A673 (cell line): ENCODE measurements around the gene SDF4. TPM values are rescaled to one million over a fixed set of nuclear protein-coding genes. Genes with fewer than 3 reads are reported as not detected.

Source experiments
- BruUV-seq: library from RNA; stranded (reverse); fragments of 400-500 nt; replicated peaks from 2 replicates; lab custom pipeline; 2021; lab: Mats Ljungman, UMichigan
- CTCF ChIA-PET: fragments of 300-600 bp; sonication (Branson Sonifier 250); formaldehyde crosslinking; loops from one replicate; lab custom pipeline; 2022; ENCODE audit warnings: antibody characterized with exemption; lab: Charles Lee
- POLR2A ChIA-PET: fragments of 300-600 bp; sonication (Branson Sonifier 250); formaldehyde crosslinking; loops from one replicate; lab custom pipeline; 2022; ENCODE audit warnings: antibody characterized with exemption; ENCODE audit not compliant: low non-redundant PET; lab: Charles Lee
- DNase-seq: peaks from one replicate; pipeline ENCODE4 v3.0.0-alpha.2; 2015; ENCODE audit warnings: low spot score
- H3K27ac ChIP-seq: fragments of 200-600 bp; sonication (generic); 2 replicates; pipeline ENCODE4 v1.5.1; 2016; ENCODE audit warnings: mixed run types, low read depth, mild to moderate bottlenecking, mixed read lengths, antibody characterized with exemption, low read length; ENCODE audit not compliant: poor library complexity, severe bottlenecking
- H3K27me3 ChIP-seq: fragments of 200-600 bp; sonication (generic); replicated peaks from 2 replicates; pipeline ENCODE4 v1.6.1; 2017; ENCODE audit warnings: mixed run types, low read depth, mild to moderate bottlenecking, mixed read lengths, antibody characterized with exemption, low read length; ENCODE audit not compliant: insufficient read depth, poor library complexity
- H3K36me3 ChIP-seq: fragments of 200-600 bp; sonication (generic); 2 replicates; pipeline ENCODE4 v1.6.1; 2016; ENCODE audit warnings: mixed run types, mild to moderate bottlenecking, mixed read lengths, antibody characterized with exemption, low read length; ENCODE audit not compliant: insufficient read depth, poor library complexity, severe bottlenecking
- H3K4me1 ChIP-seq: fragments of 200-600 bp; sonication (generic); 2 replicates; pipeline ENCODE4 v1.6.1; 2017; ENCODE audit warnings: mixed run types, mild to moderate bottlenecking, mixed read lengths, antibody characterized with exemption, low read length; ENCODE audit not compliant: insufficient read depth, poor library complexity, severe bottlenecking
- H3K4me3 ChIP-seq: fragments of 200-600 bp; sonication (generic); 2 replicates; pipeline ENCODE4 v1.5.1; 2016; ENCODE audit warnings: low read depth, mixed run types, mild to moderate bottlenecking, mixed read lengths, low read length; ENCODE audit not compliant: poor library complexity, severe bottlenecking
- H3K9me3 ChIP-seq: fragments of 200-600 bp; sonication (generic); 2 replicates; pipeline ENCODE4 v1.6.1; 2016; ENCODE audit warnings: mixed run types, low read depth, mild to moderate bottlenecking, mixed read lengths, antibody characterized with exemption, low read length; ENCODE audit not compliant: poor library complexity, severe bottlenecking
- EZH2 ChIP-seq: fragments of 200-600 bp; sonication (generic); IDR thresholded peaks from 2 replicates; pipeline ENCODE4 v1.6.1; 2017; ENCODE audit warnings: borderline replicate concordance, low read depth, mild to moderate bottlenecking, mixed read lengths, antibody characterized with exemption, low read length; ENCODE audit not compliant: poor library complexity, severe bottlenecking
- intact Hi-C: fragments of 100-400 bp; cut with micrococcal nuclease; formaldehyde crosslinking; loops from one replicate; pipeline ENCODE4 v1.10.0; 2022; ENCODE audit not compliant: unreplicated experiment
- total RNA-seq: library from RNA; stranded (reverse); gene quantifications from 2 replicates; pipeline ENCODE4 v1.2.3, GENCODE V29; 2021
- TF ChIP-seq, protein P1 (sequence below): fragments of 300-800, 200-600 bp; sonication (generic); conservative IDR thresholded peaks from 2 replicates; pipeline ENCODE4 v1.5.1; 2017; ENCODE audit warnings: low read depth, mild to moderate bottlenecking, antibody characterized with exemption, low read length, moderate library complexity, mixed read lengths

SDF4 gene
- total RNA-seq, 1 experiment from 2014 or later, result 133 TPM

DNA sequence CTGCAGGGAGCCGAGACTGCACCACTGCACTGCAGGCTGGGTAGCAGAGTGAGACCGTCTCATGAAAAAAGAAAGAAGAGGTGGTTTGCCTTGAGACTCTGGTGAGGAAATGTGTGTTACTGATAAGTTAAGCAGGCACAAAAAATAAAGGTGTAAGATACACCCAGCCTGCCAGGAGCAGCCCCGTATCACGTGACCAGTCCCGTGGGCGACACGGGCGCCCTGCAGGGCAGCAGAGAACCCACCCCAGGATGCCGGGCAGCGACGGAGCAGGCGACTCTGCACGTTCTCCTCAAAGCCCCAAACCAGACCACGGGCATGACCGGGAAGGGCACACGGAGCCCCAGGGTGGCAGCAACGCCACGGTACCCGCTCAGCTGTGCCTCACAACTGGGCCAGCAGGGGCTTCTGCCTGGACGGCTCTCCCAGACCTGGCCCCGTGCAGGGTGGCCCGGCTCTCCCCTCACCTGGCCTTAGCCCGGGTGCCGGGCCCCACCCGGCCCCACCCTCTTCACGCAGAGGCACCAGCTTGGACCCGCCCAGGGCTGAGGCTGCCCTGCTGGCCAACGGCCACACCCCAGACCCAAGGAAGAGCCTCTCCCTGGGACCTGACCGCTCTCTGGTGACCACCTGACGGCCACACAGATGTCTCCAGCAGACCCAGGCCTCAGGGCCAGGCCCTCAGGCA lies 9.8 kb downstream of the SDF4 start:
- Histone ChIP-seq H3K4me3 (no peak overlapping the region), H3K9me3 (no peaks in the 10 kb centered on the region), H3K27ac (no peak overlapping the region), H3K27me3 (no peaks in the 10 kb centered on the region), H3K4me1 (peaks cover 10% of the 10 kb centered on the region), H3K36me3 (peaks cover 31% of the 10 kb centered on the region)
- no peak for DNase-seq
- TF ChIP-seq, protein P1, sequence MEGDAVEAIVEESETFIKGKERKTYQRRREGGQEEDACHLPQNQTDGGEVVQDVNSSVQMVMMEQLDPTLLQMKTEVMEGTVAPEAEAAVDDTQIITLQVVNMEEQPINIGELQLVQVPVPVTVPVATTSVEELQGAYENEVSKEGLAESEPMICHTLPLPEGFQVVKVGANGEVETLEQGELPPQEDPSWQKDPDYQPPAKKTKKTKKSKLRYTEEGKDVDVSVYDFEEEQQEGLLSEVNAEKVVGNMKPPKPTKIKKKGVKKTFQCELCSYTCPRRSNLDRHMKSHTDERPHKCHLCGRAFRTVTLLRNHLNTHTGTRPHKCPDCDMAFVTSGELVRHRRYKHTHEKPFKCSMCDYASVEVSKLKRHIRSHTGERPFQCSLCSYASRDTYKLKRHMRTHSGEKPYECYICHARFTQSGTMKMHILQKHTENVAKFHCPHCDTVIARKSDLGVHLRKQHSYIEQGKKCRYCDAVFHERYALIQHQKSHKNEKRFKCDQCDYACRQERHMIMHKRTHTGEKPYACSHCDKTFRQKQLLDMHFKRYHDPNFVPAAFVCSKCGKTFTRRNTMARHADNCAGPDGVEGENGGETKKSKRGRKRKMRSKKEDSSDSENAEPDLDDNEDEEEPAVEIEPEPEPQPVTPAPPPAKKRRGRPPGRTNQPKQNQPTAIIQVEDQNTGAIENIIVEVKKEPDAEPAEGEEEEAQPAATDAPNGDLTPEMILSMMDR, result no peak
- TF ChIP-seq EZH2, result no peak
- CTCF ChIA-PET, result no interaction called here
- intact Hi-C loops, result no loop called here
- POLR2A ChIA-PET, result no interaction called here
- no TSS peak for BruUV-seq

DNA sequence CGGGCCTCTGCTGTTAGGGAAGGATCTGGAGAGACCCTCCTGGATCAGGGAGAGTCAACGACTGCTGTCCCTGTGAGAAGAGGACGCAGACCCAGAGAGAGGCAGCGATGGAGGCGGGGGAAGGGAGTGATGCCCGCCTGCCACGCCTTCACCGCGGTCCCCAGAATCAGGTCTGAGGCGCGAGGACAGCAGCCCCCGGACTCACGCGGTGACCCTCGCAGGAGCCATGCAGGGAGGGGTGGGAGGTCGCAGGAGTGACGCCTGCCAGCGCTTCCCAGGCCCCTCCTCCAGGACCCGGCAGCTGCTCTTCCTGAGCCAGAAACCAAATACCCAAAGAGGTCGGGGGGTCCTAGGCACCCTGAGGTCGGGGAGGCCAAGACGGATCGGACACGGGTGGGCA lies 11.6 kb downstream of the SDF4 start:
- intact Hi-C loops, result no loop called here
- H3K9me3 ChIP-seq, result no peaks in the 10 kb centered on the region
- DNase-seq, result no peak
- POLR2A ChIA-PET, result no interaction called here
- no peak for TF ChIP-seq EZH2
- H3K4me3 ChIP-seq, result no peak overlapping the region
- H3K4me1 ChIP-seq, result peaks cover 11% of the 10 kb centered on the region
- CTCF ChIA-PET, result no interaction called here
- BruUV-seq, result no TSS peak
- no peak overlapping the region for H3K27ac ChIP-seq
- peaks cover 33% of the 10 kb centered on the region for H3K36me3 ChIP-seq
- no peaks in the 10 kb centered on the region for H3K27me3 ChIP-seq

DNA sequence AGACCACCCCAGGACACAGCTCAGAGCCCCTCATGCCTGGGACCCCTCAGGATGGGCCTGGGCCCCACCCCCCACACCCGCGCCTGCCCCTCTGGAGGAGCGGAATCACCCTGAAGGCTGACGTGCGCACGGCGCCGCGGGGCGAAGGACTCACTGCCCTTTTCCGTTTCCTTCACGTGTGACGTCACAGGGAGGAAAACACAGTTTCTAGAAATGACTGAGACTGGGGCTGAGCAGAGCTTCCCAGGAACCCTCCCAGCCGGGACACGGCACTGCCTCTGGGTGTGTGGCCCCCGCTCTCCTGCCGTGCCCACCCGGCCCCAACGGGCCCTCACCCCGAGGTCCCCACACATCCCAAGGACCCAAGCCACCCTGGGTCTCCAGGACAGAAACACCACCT lies 12.5 kb downstream of the SDF4 start:
- TF ChIP-seq EZH2, result no peak
- TF ChIP-seq, protein P1, result no peak
- Histone ChIP-seq H3K9me3 (no peaks in the 10 kb centered on the region), H3K4me3 (no peak overlapping the region), H3K4me1 (peaks cover 18% of the 10 kb centered on the region), H3K27me3 (no peaks in the 10 kb centered on the region), H3K27ac (no peak overlapping the region), H3K36me3 (peaks cover 31% of the 10 kb centered on the region)
- intact Hi-C loops, result loop anchor here (5.0 kb wide), 1 partner anchor 47 kb away; the partner anchor contains the start of gene TTLL10
- POLR2A ChIA-PET, result no interaction called here
- no peak for DNase-seq
- CTCF ChIA-PET, result no interaction called here
- BruUV-seq, result no TSS peak
